Effector memory CD4-positive, alpha-beta T cell (primary cell): ENCODE data around the gene ZFR2.

Source experiments
- DNase-seq, 3 donors: peaks; one replicate each; pipeline ENCODE4 v3.0.0-alpha.2; 2020
- H3K27ac ChIP-seq: 2 replicates; pipeline ENCODE4 v1.7.0; 2013; ENCODE audit warnings: mild to moderate bottlenecking, low read length, moderate library complexity; ENCODE audit not compliant: insufficient read depth, poor library complexity, severe bottlenecking
- H3K27me3 ChIP-seq: replicated peaks from 2 replicates; pipeline ENCODE4 v1.7.0; 2013; ENCODE audit warnings: mild to moderate bottlenecking, low read length; ENCODE audit not compliant: insufficient read depth, control insufficient read depth, poor library complexity, severe bottlenecking
- H3K36me3 ChIP-seq: 2 replicates; pipeline ENCODE4 v1.7.0; 2013; ENCODE audit warnings: mild to moderate bottlenecking, low read length, moderate library complexity; ENCODE audit not compliant: control insufficient read depth, insufficient read depth
- H3K4me1 ChIP-seq: 2 replicates; pipeline ENCODE4 v1.7.0; 2013; ENCODE audit warnings: low read length, mild to moderate bottlenecking; ENCODE audit not compliant: control insufficient read depth, insufficient read depth, poor library complexity, severe bottlenecking
- H3K4me3 ChIP-seq: 2 replicates; pipeline ENCODE4 v1.7.0; 2013; ENCODE audit warnings: low read length, low read depth, mild to moderate bottlenecking; ENCODE audit not compliant: insufficient read depth, poor library complexity, severe bottlenecking
- H3K9me3 ChIP-seq: 2 replicates; pipeline ENCODE4 v1.7.0; 2013; ENCODE audit warnings: mild to moderate bottlenecking, low read length, moderate library complexity; ENCODE audit not compliant: control insufficient read depth

Gene ZFR2

GRCh38 chr19:3798137-3798536 is 70.7 kb downstream of the ZFR2 start:
- Histone ChIP-seq H3K9me3 (no peaks in the 10 kb centered on the region), H3K4me1 (peaks cover 12% of the 10 kb centered on the region), H3K27ac (no peak overlapping the region), H3K36me3 (no peaks in the 10 kb centered on the region), H3K4me3 (no peak overlapping the region), H3K27me3 (no peaks in the 10 kb centered on the region)
- DNase-seq: peak in 1 of 3 donors; percentile 28

GRCh38 chr19:3796358-3796757 is 72.5 kb downstream of the ZFR2 start:
- H3K9me3 ChIP-seq: no peaks in the 10 kb centered on the region
- no peak for DNase-seq
- no peaks in the 10 kb centered on the region for H3K27me3 ChIP-seq
- no peak overlapping the region for H3K4me3 ChIP-seq
- H3K36me3 ChIP-seq: no peaks in the 10 kb centered on the region
- no peak overlapping the region for H3K27ac ChIP-seq
- peaks cover 6% of the 10 kb centered on the region for H3K4me1 ChIP-seq

GRCh38 chr19:3793799-3794198 is 75.0 kb downstream of the ZFR2 start:
- H3K9me3 ChIP-seq: no peaks in the 10 kb centered on the region
- H3K36me3 ChIP-seq: no peaks in the 10 kb centered on the region
- no peak overlapping the region for H3K27ac ChIP-seq
- no peak overlapping the region for H3K4me3 ChIP-seq
- DNase-seq: no peak
- H3K27me3 ChIP-seq: no peaks in the 10 kb centered on the region
- no peaks in the 10 kb centered on the region for H3K4me1 ChIP-seq

GRCh38 chr19:3792114-3792513 is 76.7 kb downstream of the ZFR2 start:
- no peak for DNase-seq
- H3K4me1 ChIP-seq: no peaks in the 10 kb centered on the region
- no peak overlapping the region for H3K4me3 ChIP-seq
- no peaks in the 10 kb centered on the region for H3K27me3 ChIP-seq
- H3K36me3 ChIP-seq: no peaks in the 10 kb centered on the region
- no peak overlapping the region for H3K27ac ChIP-seq
- H3K9me3 ChIP-seq: no peaks in the 10 kb centered on the region

GRCh38 chr19:3790941-3791340 is 77.9 kb downstream of the ZFR2 start:
- DNase-seq: no peak
- no peaks in the 10 kb centered on the region for H3K9me3 ChIP-seq
- H3K4me3 ChIP-seq: no peak overlapping the region
- H3K27me3 ChIP-seq: no peaks in the 10 kb centered on the region
- no peaks in the 10 kb centered on the region for H3K4me1 ChIP-seq
- H3K36me3 ChIP-seq: no peaks in the 10 kb centered on the region
- no peak overlapping the region for H3K27ac ChIP-seq

- Histone ChIP-seq H3K27me3 (no peaks in the 10 kb centered on the region), H3K4me1 (peaks cover 3% of the 10 kb centered on the region), H3K4me3 (no peak overlapping the region), H3K27ac (no peak overlapping the region), H3K36me3 (no peaks in the 10 kb centered on the region), H3K9me3 (no peaks in the 10 kb centered on the region)
- no peak for DNase-seq
Measured at GRCh38 chr19:3790209-3790734, 78.6 kb downstream of the ZFR2 start.

- H3K9me3 ChIP-seq: no peaks in the 10 kb centered on the region
- no peak overlapping the region for H3K27ac ChIP-seq
- no peak for DNase-seq
- no peaks in the 10 kb centered on the region for H3K36me3 ChIP-seq
- peaks cover 8% of the 10 kb centered on the region for H3K4me1 ChIP-seq
- no peak overlapping the region for H3K4me3 ChIP-seq
- no peaks in the 10 kb centered on the region for H3K27me3 ChIP-seq
Measured at GRCh38 chr19:3788996-3789778, 79.7 kb downstream of the ZFR2 start.

GRCh38 chr19:3785938-3786824 is 82.7 kb downstream of the ZFR2 start, which contains the start of gene MATK:
Gene MATK, minus strand, starts transcription at chr19:3786381. Its CDS starts 1,246 bp downstream, at chr19:3785135.
- no peak for DNase-seq
- Histone ChIP-seq H3K36me3 (no peaks in the 10 kb centered on the region), H3K9me3 (peaks cover 10% of the 10 kb centered on the region), H3K27ac (no peak within 1 kb of the TSS), H3K4me3 (peak within 1 kb of the TSS; percentile 64), H3K4me1 (peaks cover 8% of the 10 kb centered on the region), H3K27me3 (no peaks in the 10 kb centered on the region)

GRCh38 chr19:3785451-3785937 is 83.3 kb downstream of the ZFR2 start:
- no peaks in the 10 kb centered on the region for H3K27me3 ChIP-seq
- no peak overlapping the region for H3K27ac ChIP-seq
- no peak for DNase-seq
- H3K9me3 ChIP-seq: peaks cover 10% of the 10 kb centered on the region
- H3K36me3 ChIP-seq: no peaks in the 10 kb centered on the region
- peak overlapping the region; percentile 64 for H3K4me3 ChIP-seq
- H3K4me1 ChIP-seq: peaks cover 8% of the 10 kb centered on the region
